HEK293 (cell line): ENCODE results near the gene SYNGR4.

Source experiments
- IKZF3 ChIP-seq: fragments of 450-650 bp; IDR thresholded peaks from 2 replicates; pipeline ENCODE4 v1.5.0; 2018; ENCODE audit warnings: missing biosample characterization, mild to moderate bottlenecking, missing genetic modification characterization, moderate library complexity
- INSM2 ChIP-seq: fragments of 450-650 bp; formaldehyde crosslinking; IDR thresholded peaks from 2 replicates; pipeline ENCODE4 v1.5.1; 2016; ENCODE audit warnings: missing biosample characterization, missing genetic modification characterization
- OSR2 ChIP-seq: fragments of 450-650 bp; formaldehyde crosslinking; IDR thresholded peaks from 2 replicates; pipeline ENCODE4 v1.5.1; 2016; ENCODE audit warnings: missing biosample characterization, missing genetic modification characterization
- SETDB1 ChIP-seq: IDR thresholded peaks from one replicate; pipeline ENCODE4 v1.6.1; 2017; ENCODE audit warnings: mild to moderate bottlenecking, low read length, moderate library complexity, mixed read lengths; ENCODE audit not compliant: insufficient read length
- WT1 ChIP-seq: fragments of 450-650 bp; formaldehyde crosslinking; IDR thresholded peaks from 2 replicates; pipeline ENCODE4 v1.5.1; 2016; ENCODE audit warnings: missing biosample characterization, missing genetic modification characterization
- YY1 ChIP-seq: fragments of 450-650 bp; formaldehyde crosslinking; IDR thresholded peaks from 2 replicates; pipeline ENCODE4 v1.5.1; 2018; ENCODE audit warnings: missing biosample characterization, missing genetic modification characterization
- ZBTB49 ChIP-seq: fragments of 450-650 bp; formaldehyde crosslinking; IDR thresholded peaks from 2 replicates; pipeline ENCODE4 v1.5.1; 2016; ENCODE audit warnings: missing biosample characterization, missing genetic modification characterization, low read depth
- ZFP37 ChIP-seq: fragments of 450-650 bp; formaldehyde crosslinking; IDR thresholded peaks from 2 replicates; pipeline ENCODE4 v1.5.1; 2016; ENCODE audit warnings: missing biosample characterization, missing genetic modification characterization
- ZNF114 ChIP-seq: fragments of 450-650 bp; formaldehyde crosslinking; IDR thresholded peaks from 2 replicates; pipeline ENCODE4 v1.5.0; 2017; ENCODE audit warnings: missing biosample characterization, missing genetic modification characterization
- ZNF146 ChIP-seq: fragments of 450-650 bp; formaldehyde crosslinking; IDR thresholded peaks from 2 replicates; pipeline ENCODE4 v1.5.1; 2016; ENCODE audit warnings: missing biosample characterization, missing genetic modification characterization
- ZNF19 ChIP-seq: fragments of 450-650 bp; formaldehyde crosslinking; IDR thresholded peaks from 2 replicates; pipeline ENCODE4; 2016; ENCODE audit warnings: missing biosample characterization, missing genetic modification characterization, low read depth
- ZNF211 ChIP-seq: fragments of 450-650 bp; formaldehyde crosslinking; IDR thresholded peaks from 2 replicates; pipeline ENCODE4 v1.5.1; 2016; ENCODE audit warnings: low read depth, missing biosample characterization, missing genetic modification characterization
- ZNF248 ChIP-seq: fragments of 450-650 bp; formaldehyde crosslinking; IDR thresholded peaks from 2 replicates; pipeline ENCODE4 v1.5.1; 2017; ENCODE audit warnings: missing biosample characterization, missing genetic modification characterization
- ZNF311 ChIP-seq: fragments of 450-650 bp; formaldehyde crosslinking; IDR thresholded peaks from 2 replicates; pipeline ENCODE4 v1.5.1; 2017; ENCODE audit warnings: missing biosample characterization, missing genetic modification characterization, borderline replicate concordance
- ZNF354C ChIP-seq: fragments of 450-650 bp; formaldehyde crosslinking; IDR thresholded peaks from 2 replicates; pipeline ENCODE4 v1.5.1; 2016; ENCODE audit warnings: missing biosample characterization, missing genetic modification characterization, low read depth, borderline replicate concordance
- ZNF48 ChIP-seq: fragments of 450-650 bp; formaldehyde crosslinking; IDR thresholded peaks from 2 replicates; pipeline ENCODE4 v1.5.1; 2016; ENCODE audit warnings: missing biosample characterization, missing genetic modification characterization
- ZNF510 ChIP-seq: fragments of 450-650 bp; formaldehyde crosslinking; IDR thresholded peaks from 2 replicates; pipeline ENCODE4 v1.5.1; 2018; ENCODE audit warnings: mild to moderate bottlenecking, missing genetic modification characterization, missing biosample characterization; ENCODE audit not compliant: insufficient replicate concordance
- ZNF529 ChIP-seq: fragments of 450-650 bp; formaldehyde crosslinking; IDR thresholded peaks from 2 replicates; pipeline ENCODE4 v1.5.1; 2017; ENCODE audit warnings: missing genetic modification characterization, missing biosample characterization; ENCODE audit not compliant: insufficient replicate concordance
- ZNF549 ChIP-seq: fragments of 450-650 bp; IDR thresholded peaks from 2 replicates; pipeline ENCODE4 v1.5.1; 2018; ENCODE audit warnings: missing biosample characterization, missing genetic modification characterization, mild to moderate bottlenecking, inconsistent platforms, moderate library complexity
- ZNF558 ChIP-seq: fragments of 450-650 bp; formaldehyde crosslinking; IDR thresholded peaks from 2 replicates; pipeline ENCODE4 v1.5.1; 2016; ENCODE audit warnings: missing biosample characterization, missing genetic modification characterization
- ZNF561 ChIP-seq: fragments of 450-650 bp; IDR thresholded peaks from 2 replicates; pipeline ENCODE4 v1.5.1; 2018; ENCODE audit warnings: missing biosample characterization, missing genetic modification characterization, borderline replicate concordance
- ZNF585B ChIP-seq: fragments of 450-650 bp; formaldehyde crosslinking; IDR thresholded peaks from 2 replicates; pipeline ENCODE4 v1.5.1; 2016; ENCODE audit warnings: missing biosample characterization, missing genetic modification characterization
- ZNF610 ChIP-seq: fragments of 450-650 bp; formaldehyde crosslinking; IDR thresholded peaks from 2 replicates; pipeline ENCODE4 v1.5.1; 2016; ENCODE audit warnings: missing biosample characterization, missing genetic modification characterization, borderline replicate concordance
- ZNF624 ChIP-seq: fragments of 450-650 bp; formaldehyde crosslinking; IDR thresholded peaks from 2 replicates; pipeline ENCODE4 v1.5.1; 2017; ENCODE audit warnings: missing biosample characterization, missing genetic modification characterization
- ZNF626 ChIP-seq: fragments of 450-650 bp; sonication (Bioruptor Pico); formaldehyde crosslinking; IDR thresholded peaks from 2 replicates; pipeline ENCODE4 v1.5.1; 2018; ENCODE audit warnings: missing biosample characterization, missing genetic modification characterization, inconsistent platforms
- ZNF654 ChIP-seq: fragments of 450-650 bp; formaldehyde crosslinking; IDR thresholded peaks from 2 replicates; pipeline ENCODE4 v1.5.1; 2016; ENCODE audit warnings: low read depth, missing biosample characterization, missing genetic modification characterization
- ZNF747 ChIP-seq: fragments of 450-650 bp; formaldehyde crosslinking; IDR thresholded peaks from 2 replicates; pipeline ENCODE4 v1.5.1; 2016; ENCODE audit warnings: missing biosample characterization, missing genetic modification characterization
- ZNF791 ChIP-seq: fragments of 450-650 bp; formaldehyde crosslinking; IDR thresholded peaks from 2 replicates; pipeline ENCODE4 v1.5.1; 2016; ENCODE audit warnings: missing biosample characterization, missing genetic modification characterization
- ZSCAN4 ChIP-seq: fragments of 450-650 bp; formaldehyde crosslinking; IDR thresholded peaks from 2 replicates; pipeline ENCODE4 v1.5.1; 2017; ENCODE audit warnings: missing biosample characterization, missing genetic modification characterization
- TF ChIP-seq, protein P1 (sequence below): fragments of 450-650 bp; formaldehyde crosslinking; IDR thresholded peaks from 2 replicates; pipeline ENCODE4 v1.5.1; 2017; ENCODE audit warnings: missing biosample characterization, missing genetic modification characterization
- TF ChIP-seq, protein P2 (sequence below): fragments of 450-650 bp; formaldehyde crosslinking; IDR thresholded peaks from 2 replicates; pipeline ENCODE4 v1.5.0; 2017; ENCODE audit warnings: missing biosample characterization, missing genetic modification characterization, borderline replicate concordance

Gene SYNGR4

GRCh38 chr19:48325265-48325910 is 38.8 kb upstream of the SYNGR4 start, which contains the start of gene EMP3 (continued):
- TF ChIP-seq ZNF624 (tag by site-specific recombination) (no peak), ZNF747 (tag by site-specific recombination) (no peak), ZNF561 (no peak), ZNF146 (tag by site-specific recombination) (no peak), ZNF610 (tag by site-specific recombination) (no peak), ZNF311 (tag by site-specific recombination) (no peak), INSM2 (no peak), ZNF549 (tag by site-specific recombination) (no peak), ZFP37 (tag by site-specific recombination) (no peak), ZNF211 (no peak), SETDB1 (no peak), OSR2 (tag by site-specific recombination) (no peak), ZNF654 (tag by site-specific recombination) (no peak), ZSCAN4 (tag by site-specific recombination) (no peak), ZNF558 (tag by site-specific recombination) (no peak), IKZF3 (tag by site-specific recombination) (no peak), ZNF248 (tag by site-specific recombination) (no peak), ZNF529 (tag by site-specific recombination) (no peak), ZNF48 (tag by site-specific recombination) (no peak), ZNF114 (no peak), ZNF585B (tag by site-specific recombination) (no peak), WT1 (tag by site-specific recombination) (peak; percentile 84), ZNF19 (tag by site-specific recombination) (no peak), YY1 (tag by site-specific recombination) (no peak), ZNF791 (tag by site-specific recombination) (no peak), ZBTB49 (tag by site-specific recombination) (no peak), ZNF510 (no peak), ZNF626 (tag by site-specific recombination) (no peak), ZNF354C (no peak)
- TF ChIP-seq, protein P1, sequence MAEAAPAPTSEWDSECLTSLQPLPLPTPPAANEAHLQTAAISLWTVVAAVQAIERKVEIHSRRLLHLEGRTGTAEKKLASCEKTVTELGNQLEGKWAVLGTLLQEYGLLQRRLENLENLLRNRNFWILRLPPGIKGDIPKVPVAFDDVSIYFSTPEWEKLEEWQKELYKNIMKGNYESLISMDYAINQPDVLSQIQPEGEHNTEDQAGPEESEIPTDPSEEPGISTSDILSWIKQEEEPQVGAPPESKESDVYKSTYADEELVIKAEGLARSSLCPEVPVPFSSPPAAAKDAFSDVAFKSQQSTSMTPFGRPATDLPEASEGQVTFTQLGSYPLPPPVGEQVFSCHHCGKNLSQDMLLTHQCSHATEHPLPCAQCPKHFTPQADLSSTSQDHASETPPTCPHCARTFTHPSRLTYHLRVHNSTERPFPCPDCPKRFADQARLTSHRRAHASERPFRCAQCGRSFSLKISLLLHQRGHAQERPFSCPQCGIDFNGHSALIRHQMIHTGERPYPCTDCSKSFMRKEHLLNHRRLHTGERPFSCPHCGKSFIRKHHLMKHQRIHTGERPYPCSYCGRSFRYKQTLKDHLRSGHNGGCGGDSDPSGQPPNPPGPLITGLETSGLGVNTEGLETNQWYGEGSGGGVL, result peak; percentile 100
- TF ChIP-seq, protein P2, sequence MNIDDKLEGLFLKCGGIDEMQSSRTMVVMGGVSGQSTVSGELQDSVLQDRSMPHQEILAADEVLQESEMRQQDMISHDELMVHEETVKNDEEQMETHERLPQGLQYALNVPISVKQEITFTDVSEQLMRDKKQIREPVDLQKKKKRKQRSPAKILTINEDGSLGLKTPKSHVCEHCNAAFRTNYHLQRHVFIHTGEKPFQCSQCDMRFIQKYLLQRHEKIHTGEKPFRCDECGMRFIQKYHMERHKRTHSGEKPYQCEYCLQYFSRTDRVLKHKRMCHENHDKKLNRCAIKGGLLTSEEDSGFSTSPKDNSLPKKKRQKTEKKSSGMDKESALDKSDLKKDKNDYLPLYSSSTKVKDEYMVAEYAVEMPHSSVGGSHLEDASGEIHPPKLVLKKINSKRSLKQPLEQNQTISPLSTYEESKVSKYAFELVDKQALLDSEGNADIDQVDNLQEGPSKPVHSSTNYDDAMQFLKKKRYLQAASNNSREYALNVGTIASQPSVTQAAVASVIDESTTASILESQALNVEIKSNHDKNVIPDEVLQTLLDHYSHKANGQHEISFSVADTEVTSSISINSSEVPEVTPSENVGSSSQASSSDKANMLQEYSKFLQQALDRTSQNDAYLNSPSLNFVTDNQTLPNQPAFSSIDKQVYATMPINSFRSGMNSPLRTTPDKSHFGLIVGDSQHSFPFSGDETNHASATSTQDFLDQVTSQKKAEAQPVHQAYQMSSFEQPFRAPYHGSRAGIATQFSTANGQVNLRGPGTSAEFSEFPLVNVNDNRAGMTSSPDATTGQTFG (tag by site-specific recombination), result no peak
